Stimulated activated CD4-positive, alpha-beta T cell treated with anti-CD3 and anti-CD28 coated beads, Interleukin-15, amount 100 ng/mL, for 1 hour (primary cell): ENCODE measurements around the gene JAM2.
"Not testable (repeated sequence)": the region's sequence is repeated elsewhere in the genome, so short reads cannot be mapped to it uniquely, and the experiment has no call there.

Experiments
- DNase-seq, 2 donors: peaks; one replicate each; pipeline ENCODE4 v3.0.0-alpha.2; 2020; ENCODE audit warnings: low read depth in 1 of 2, low spot score in 1 of 2

JAM2 gene

GRCh38 chr21:25714066-25714465, 75.0 kb downstream of the JAM2 start:
- DNase-seq, result not testable (repeated sequence)

- DNase-seq, result no peak
These were observed 78.6 kb downstream of the JAM2 start for GRCh38 chr21:25717491-25718147.

GRCh38 chr21:25721987-25722386, 82.9 kb downstream of the JAM2 start:
- no peak for DNase-seq

GRCh38 chr21:25722631-25723030, 83.6 kb downstream of the JAM2 start:
- DNase-seq, result no peak

GRCh38 chr21:25732091-25732760, 93.2 kb downstream of the JAM2 start:
- DNase-seq, result no peak

GRCh38 chr21:25733859-25734653, 95.0 kb downstream of the JAM2 start:
- DNase-seq, result peak in 1 of 2 donors; percentile 32

GRCh38 chr21:25734654-25734903, 95.5 kb downstream of the JAM2 start:
- DNase-seq, result no peak

GRCh38 chr21:25734904-25735645, 96.0 kb downstream of the JAM2 start, which contains the start of the genes ATP5PF and GABPA:
ATP5PF (minus strand) TSS chr21:25734904; CDS start chr21:25729794, 5,110 bp downstream.
GABPA (plus strand) TSS chr21:25734972; CDS start chr21:25741599, 6,627 bp downstream.
- peak; percentile 94 to 98 for DNase-seq

GRCh38 chr21:25735646-25736597, 96.9 kb downstream of the JAM2 start:
- peak; percentile 54 to 61 for DNase-seq

GRCh38 chr21:25737421-25737820, 98.4 kb downstream of the JAM2 start:
- DNase-seq, result no peak

GRCh38 chr21:25742900-25743299, 103.8 kb downstream of the JAM2 start:
- DNase-seq, result no peak

GRCh38 chr21:25744854-25745253, 105.8 kb downstream of the JAM2 start:
- no peak for DNase-seq

- DNase-seq, result no peak
These were observed 111.0 kb downstream of the JAM2 start for GRCh38 chr21:25750085-25750484.

GRCh38 chr21:25752416-25752815, 113.4 kb downstream of the JAM2 start:
- DNase-seq, result no peak

- no peak for DNase-seq
These were observed 117.3 kb downstream of the JAM2 start for GRCh38 chr21:25756190-25756932.

- no peak for DNase-seq
These were observed 118.5 kb downstream of the JAM2 start for GRCh38 chr21:25757531-25757930.

GRCh38 chr21:25759573-25759972, 120.5 kb downstream of the JAM2 start:
- DNase-seq, result no peak

- DNase-seq, result no peak
These were observed 121.0 kb downstream of the JAM2 start for GRCh38 chr21:25760061-25760460.

GRCh38 chr21:25760677-25761076, 121.6 kb downstream of the JAM2 start:
- DNase-seq, result no peak

GRCh38 chr21:25764065-25764464, 125.0 kb downstream of the JAM2 start:
- no peak for DNase-seq
